H1 (cell line): Measurements from ENCODE around the gene SYK. TPM values are rescaled to one million over a fixed set of nuclear protein-coding genes. Genes with fewer than 3 reads are reported as not detected.

Source experiments
- CTCF ChIA-PET: fragments of 300-600 bp; sonication (Branson Sonifier 250); formaldehyde crosslinking; loops from one replicate; lab custom pipeline; 2021; ENCODE audit not compliant: partially characterized antibody; lab: Charles Lee
- POLR2A ChIA-PET: fragments of 300-600 bp; sonication (Branson Sonifier 250); formaldehyde crosslinking; loops from one replicate; lab custom pipeline; 2021; ENCODE audit warnings: inconsistent platforms; ENCODE audit not compliant: partially characterized antibody; lab: Charles Lee
- DNase-seq, 2 experiments: peaks; one replicate each; pipeline versions ENCODE4 v3.0.0 to v3.0.0-alpha.2; 2010 to 2022; ENCODE audit warnings: low spot score in 2 of 2, low read depth in 1 of 2, mixed read lengths in 1 of 2
- FAIRE-seq: peaks from 2 replicates; lab custom pipeline; 2011; peaks lifted over from hg19 to GRCh38; lab: Jason Lieb, UNC
- H2AFZ ChIP-seq: 2 replicates; pipeline ENCODE4 v1.8.1; 2012; ENCODE audit warnings: low read length, inconsistent platforms
- H2AK5ac ChIP-seq: 2 replicates; pipeline ENCODE4 v1.6.1; 2013; ENCODE audit warnings: low read depth, low read length
- H2BK120ac ChIP-seq: replicated peaks from 2 replicates; pipeline ENCODE3; 2013; ENCODE audit warnings: low read depth, low read length, inconsistent platforms
- H2BK12ac ChIP-seq: 2 replicates; pipeline ENCODE4 v1.6.1; 2013; ENCODE audit warnings: low read depth, low read length
- H2BK15ac ChIP-seq: 2 replicates; pipeline ENCODE4 v1.6.1; 2013; ENCODE audit warnings: low read length
- H2BK20ac ChIP-seq: 2 replicates; pipeline ENCODE4 v1.6.1; 2013; ENCODE audit warnings: low read length
- H2BK5ac ChIP-seq: 2 replicates; pipeline ENCODE4 v1.6.1; 2013; ENCODE audit warnings: low read depth, low read length
- H3K14ac ChIP-seq: 2 replicates; pipeline ENCODE4 v1.6.1; 2013; ENCODE audit warnings: inconsistent platforms; ENCODE audit not compliant: insufficient read length
- H3K18ac ChIP-seq: 2 replicates; pipeline ENCODE4 v1.6.1; 2013; ENCODE audit warnings: low read length; ENCODE audit errors: extremely low read depth
- H3K23ac ChIP-seq: 2 replicates; pipeline ENCODE4 v1.6.1; 2013; ENCODE audit warnings: inconsistent platforms; ENCODE audit not compliant: insufficient read length
- H3K23me2 ChIP-seq: 2 replicates; pipeline ENCODE4 v1.6.1; 2013; ENCODE audit warnings: low read depth, low read length
- H3K27ac ChIP-seq: 2 replicates; pipeline ENCODE4 v1.6.1; 2011; ENCODE audit warnings: low read depth, low read length, inconsistent platforms
- H3K27me3 ChIP-seq, 4 experiments: replicated peaks in 1 of 4; 1 replicate in 1 of 4; 2 replicates in 3 of 4; pipeline versions ENCODE4 v1.6.1 to v1.8.1; 2011 to 2013; ENCODE audit warnings: low read length in 3 of 4, mild to moderate bottlenecking in 3 of 4, inconsistent platforms in 2 of 4, mixed read lengths in 2 of 4, moderate library complexity in 1 of 4; ENCODE audit not compliant: control insufficient read depth in 3 of 4, insufficient read depth in 3 of 4; ENCODE audit errors: extremely low read depth in 1 of 4
- H3K36me3 ChIP-seq, 4 experiments: 2 replicates each; pipeline versions ENCODE4 v1.6.1 to v1.8.1; 2011 to 2013; ENCODE audit warnings: mild to moderate bottlenecking in 4 of 4, low read length in 3 of 4, moderate library complexity in 2 of 4, control low read depth in 1 of 4, inconsistent platforms in 1 of 4; ENCODE audit not compliant: insufficient read depth in 4 of 4, control insufficient read depth in 2 of 4
- H3K4ac ChIP-seq: replicated peaks from 2 replicates; pipeline ENCODE3; 2013; ENCODE audit warnings: low read length, low read depth, mixed read lengths, inconsistent platforms; ENCODE audit not compliant: insufficient read length
- H3K4me1 ChIP-seq, 4 experiments: replicated peaks in 1 of 4; 1 replicate in 1 of 4; 2 replicates in 3 of 4; pipeline versions ENCODE4 v1.6.1 to v1.8.1; 2011 to 2013; ENCODE audit warnings: low read length in 3 of 4, inconsistent platforms in 2 of 4, mixed read lengths in 1 of 4; ENCODE audit not compliant: insufficient read depth in 4 of 4, control insufficient read depth in 3 of 4
- H3K4me2 ChIP-seq, 2 experiments: 2 replicates each; pipeline versions ENCODE4 v1.6.1 to v1.8.1; 2011 to 2013; ENCODE audit warnings: low read depth in 2 of 2, low read length in 2 of 2, control low read depth in 1 of 2, inconsistent platforms in 1 of 2, mild to moderate bottlenecking in 1 of 2; ENCODE audit not compliant: insufficient read depth in 1 of 2
- H3K4me3 ChIP-seq, 4 experiments: fragments of 200-600, 300-600 bp in 1 of 4; sonication (generic), shearing (Covaris generic), sonication (Bioruptor Twin) in 1 of 4; 2 replicates each; pipeline versions ENCODE4 v1.5.1 to v1.8.1; 2011 to 2016; ENCODE audit warnings: low read length in 4 of 4, low read depth in 3 of 4, control low read depth in 2 of 4, inconsistent platforms in 2 of 4, mild to moderate bottlenecking in 2 of 4, mixed read lengths in 1 of 4, moderate library complexity in 1 of 4; ENCODE audit not compliant: insufficient read depth in 2 of 4; ENCODE audit errors: extremely low read depth in 1 of 4
- H3K56ac ChIP-seq: replicated peaks from 2 replicates; pipeline ENCODE3; 2013; ENCODE audit warnings: low read depth, mild to moderate bottlenecking, mixed read lengths, low read length, inconsistent platforms; ENCODE audit not compliant: insufficient read length
- H3K79me1 ChIP-seq: 2 replicates; pipeline ENCODE4 v1.6.1; 2013; ENCODE audit warnings: low read depth, low read length, control low read depth
- H3K79me2 ChIP-seq, 2 experiments: 2 replicates each; pipeline versions ENCODE4 v1.6.1 to v1.8.1; 2012 to 2013; ENCODE audit warnings: low read length in 2 of 2, mild to moderate bottlenecking in 2 of 2, inconsistent platforms in 1 of 2; ENCODE audit not compliant: insufficient read depth in 2 of 2, control insufficient read depth in 1 of 2
- H3K9ac ChIP-seq, 4 experiments: replicated peaks in 1 of 4; 1 replicate in 1 of 4; 2 replicates in 3 of 4; pipeline versions ENCODE4 v1.6.1 to v1.8.1; 2011 to 2013; ENCODE audit warnings: low read depth in 3 of 4, low read length in 3 of 4, control low read depth in 2 of 4, mild to moderate bottlenecking in 2 of 4, moderate library complexity in 2 of 4, inconsistent platforms in 1 of 4; ENCODE audit errors: extremely low read depth in 1 of 4
- H3K9me3 ChIP-seq, 2 experiments: 2 replicates each; pipeline versions ENCODE4 v1.6.1 to v1.8.1; 2012 to 2013; ENCODE audit warnings: mild to moderate bottlenecking in 2 of 2, moderate library complexity in 2 of 2, control low read depth in 1 of 2, inconsistent platforms in 1 of 2, low read depth in 1 of 2, low read length in 1 of 2, mixed read lengths in 1 of 2; ENCODE audit not compliant: insufficient read depth in 2 of 2
- H4K20me1 ChIP-seq, 2 experiments: replicated peaks in 1 of 2; 2 replicates each; pipeline versions ENCODE3 to v1.8.1; 2011 to 2013; ENCODE audit warnings: inconsistent platforms in 2 of 2, low read length in 2 of 2, mild to moderate bottlenecking in 1 of 2; ENCODE audit not compliant: insufficient read depth in 2 of 2, control insufficient read depth in 1 of 2
- H4K5ac ChIP-seq: 2 replicates; pipeline ENCODE4 v1.6.1; 2013; ENCODE audit warnings: low read length, low read depth, mixed read lengths, inconsistent platforms; ENCODE audit not compliant: insufficient read length
- H4K8ac ChIP-seq: 2 replicates; pipeline ENCODE4 v1.8.0; 2013; ENCODE audit warnings: mild to moderate bottlenecking, moderate library complexity, low read length, inconsistent platforms; ENCODE audit not compliant: insufficient read depth; ENCODE audit errors: extremely low read depth
- H4K91ac ChIP-seq: replicated peaks from 2 replicates; pipeline ENCODE3; 2013; ENCODE audit warnings: low read length, mixed read lengths, inconsistent platforms; ENCODE audit not compliant: insufficient read length
- BCL11A ChIP-seq, 2 experiments: IDR thresholded peaks; one replicate each; pipeline ENCODE4 v1.6.1; 2011; ENCODE audit warnings: low read depth in 2 of 2, low read length in 2 of 2, mild to moderate bottlenecking in 2 of 2
- CHD2 ChIP-seq: IDR thresholded peaks from 2 replicates; pipeline ENCODE4 v1.6.1; 2012; ENCODE audit warnings: low read length, improper control_type of control experiment
- CREB1 ChIP-seq: IDR thresholded peaks from 2 replicates; pipeline ENCODE4 v1.6.1; 2012; ENCODE audit warnings: inconsistent platforms
- EZH2 ChIP-seq: fragments of 200-600 bp; sonication (generic); IDR thresholded peaks from 2 replicates; pipeline ENCODE4 v1.7.1; 2012; ENCODE audit warnings: low read depth, mild to moderate bottlenecking, moderate library complexity, low read length, inconsistent platforms; ENCODE audit not compliant: severe bottlenecking
- HDAC2 ChIP-seq, 2 experiments: fragments of 300-600 bp in 1 of 2; sonication (generic) in 1 of 2; IDR thresholded peaks; 2 replicates each; pipeline ENCODE4 v1.6.1; 2011 to 2012; ENCODE audit warnings: low read depth in 2 of 2, low read length in 2 of 2, mild to moderate bottlenecking in 2 of 2, moderate library complexity in 2 of 2, borderline replicate concordance in 1 of 2, inconsistent platforms in 1 of 2
- KDM1A ChIP-seq: fragments of 200-600, 300-600 bp; sonication (generic); IDR thresholded peaks from 2 replicates; pipeline ENCODE4 v1.7.1; 2016; ENCODE audit warnings: mild to moderate bottlenecking, low read length, borderline replicate concordance
- SRF ChIP-seq: IDR thresholded peaks from 2 replicates; pipeline ENCODE4 v1.6.1; 2011; ENCODE audit warnings: mild to moderate bottlenecking, low read depth, low read length, moderate library complexity
- TAF7 ChIP-seq: optimal IDR thresholded peaks from 2 replicates; pipeline ENCODE3; 2011; ENCODE audit warnings: low read depth, mild to moderate bottlenecking, inconsistent platforms, low read length, moderate library complexity, borderline replicate concordance
- YY1 ChIP-seq: IDR thresholded peaks from 2 replicates; pipeline ENCODE4 v1.6.1; 2011; ENCODE audit warnings: low read depth, mild to moderate bottlenecking, low read length
- WGBS, 2 experiments: shearing (Covaris generic) in 1 of 2; methylation state at CpG; one replicate each; pipeline versions ENCODE4 v1.1.6 to v1.1.7; 2013 to 2015; ENCODE audit warnings: low lambda C conversion rate in 2 of 2, mixed read lengths in 2 of 2, inconsistent platforms in 1 of 2, low coverage in 1 of 2, missing lambda C conversion rate in 1 of 2; ENCODE audit not compliant: insufficient replicate concordance in 2 of 2, insufficient coverage in 1 of 2, insufficient read length in 1 of 2; ENCODE audit errors: extremely low coverage in 1 of 2, missing lambda C conversion rate in 1 of 2; 5-methylcytosine and 5-hydroxymethylcytosine counted together
- polyA plus RNA-seq, 7 experiments: library from polyadenylated mRNA; depleted of rRNA in 3 of 7; stranded (reverse) in 5 of 7; unstranded in 2 of 7; fragments of >200 nt in 5 of 7; fragments of 200-250 nt in 2 of 7; gene quantifications; 1 replicate in 5 of 7; 2 replicates in 1 of 7; 4 replicates in 1 of 7; pipeline versions ENCODE4 v1.2.1 to v1.2.3, GENCODE V29; 2011 to 2013; ENCODE audit warnings: missing spikeins in 2 of 7, mixed read lengths in 2 of 7
- total RNA-seq: library from RNA; stranded (reverse); fragmentation: NEBNext Ultra II Directional; extraction: Animal tissue kit (Norgen Biotek cat#: 25700); gene quantifications from 2 replicates; pipeline ENCODE4 v1.2.1, GENCODE V29; 2021
- TF ChIP-seq, protein P1 (sequence below), 3 experiments: IDR thresholded peaks; 1 replicate in 2 of 3; 2 replicates in 1 of 3; pipeline versions ENCODE4 v1.5.1 to v1.6.1; 2011; ENCODE audit warnings: low read length in 3 of 3, mild to moderate bottlenecking in 3 of 3, inconsistent platforms in 2 of 3, low read depth in 1 of 3, moderate library complexity in 1 of 3; ENCODE audit not compliant: insufficient read depth in 1 of 3; ENCODE audit errors: control extremely low read depth in 1 of 3

The SYK gene
- total and polyA plus RNA-seq, 2 of the 8 experiments (the other 6 are each of a cell fraction or from before 2014, with no cell fraction given), result 1.5 to 4.4 TPM

DNA sequence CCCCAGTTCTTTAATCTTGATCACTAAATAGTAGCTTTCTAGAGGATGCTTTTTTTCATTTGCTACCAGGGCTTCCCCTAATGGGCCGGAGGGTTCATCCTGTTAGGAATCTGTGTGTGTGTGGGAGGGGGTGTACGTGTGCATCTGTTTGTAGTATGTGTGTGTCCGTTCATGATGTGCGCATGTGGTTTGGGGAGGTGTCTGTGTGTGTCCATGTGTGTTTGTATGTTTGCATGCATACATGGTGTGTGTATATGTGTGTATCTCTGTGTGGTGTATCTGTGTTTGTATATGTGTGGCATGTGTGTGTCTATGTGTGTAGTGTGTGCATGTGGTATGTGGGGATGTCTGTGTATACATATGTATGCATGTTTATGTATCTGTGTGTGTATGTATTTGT is 106.2 kb downstream of the SYK start:
- 94% methylated on average over 4 of the region's 4 CpGs; no CpG with 5 or more reads in 1 of the 2 experiments for WGBS, 2 experiments
- Histone ChIP-seq H3K79me1 (no peaks in the 10 kb centered on the region), H3K14ac (no peak overlapping the region), H3K27me3 (no peaks in the 10 kb centered on the region), H4K5ac (no peak overlapping the region), H2BK5ac (no peak overlapping the region), H3K4me2 (no peak overlapping the region), H2BK20ac (no peak overlapping the region), H3K18ac (no peak overlapping the region), H3K9ac (no peak overlapping the region), H2BK15ac (no peak overlapping the region; the same call in 1 of the 2 replicates), H3K36me3 (no peaks in the 10 kb centered on the region; a peak in 1 of 8 replicates), H4K20me1 (no peaks in the 10 kb centered on the region), H4K91ac (no peak overlapping the region), H4K8ac (no peak overlapping the region), H3K4me1 (no peaks in the 10 kb centered on the region), H3K23me2 (no peaks in the 10 kb centered on the region; the same call in 1 of the 2 replicates), H2AFZ (no peak overlapping the region), H3K23ac (no peak overlapping the region), H3K56ac (no peak overlapping the region), H3K4ac (no peak overlapping the region), H3K79me2 (no peaks in the 10 kb centered on the region), H3K9me3 (peaks cover 0 to 3% of the 10 kb centered on the region in 2 experiments; a peak in 1 of 4 replicates), H2BK120ac (no peak overlapping the region), H3K4me3 (no peak overlapping the region), H3K27ac (no peak overlapping the region), H2BK12ac (no peak overlapping the region), H2AK5ac (no peak overlapping the region)
- POLR2A ChIA-PET, result no interaction called here
- FAIRE-seq (no peak), DNase-seq (no peak)
- CTCF ChIA-PET, result interaction anchor here (1.7 kb wide), 1 partner anchor 97 kb away, joined by 4 read pairs; no protein-coding TSS in a partner anchor
- TF ChIP-seq HDAC2 (IDR thresholded peaks at IDR 0.05; ENCODE audit: borderline replicate concordance in 1 of 2, low read depth in 2 of 2, low read length in 2 of 2) (no peak), CREB1 (no peak), EZH2 (no peak), YY1 (no peak), TAF7 (no peak), CHD2 (no peak), BCL11A (IDR thresholded peaks at IDR 0.05; ENCODE audit: low read depth in 2 of 2, low read length in 2 of 2) (no peak), SRF (no peak), KDM1A (no peak)
- TF ChIP-seq, protein P1, sequence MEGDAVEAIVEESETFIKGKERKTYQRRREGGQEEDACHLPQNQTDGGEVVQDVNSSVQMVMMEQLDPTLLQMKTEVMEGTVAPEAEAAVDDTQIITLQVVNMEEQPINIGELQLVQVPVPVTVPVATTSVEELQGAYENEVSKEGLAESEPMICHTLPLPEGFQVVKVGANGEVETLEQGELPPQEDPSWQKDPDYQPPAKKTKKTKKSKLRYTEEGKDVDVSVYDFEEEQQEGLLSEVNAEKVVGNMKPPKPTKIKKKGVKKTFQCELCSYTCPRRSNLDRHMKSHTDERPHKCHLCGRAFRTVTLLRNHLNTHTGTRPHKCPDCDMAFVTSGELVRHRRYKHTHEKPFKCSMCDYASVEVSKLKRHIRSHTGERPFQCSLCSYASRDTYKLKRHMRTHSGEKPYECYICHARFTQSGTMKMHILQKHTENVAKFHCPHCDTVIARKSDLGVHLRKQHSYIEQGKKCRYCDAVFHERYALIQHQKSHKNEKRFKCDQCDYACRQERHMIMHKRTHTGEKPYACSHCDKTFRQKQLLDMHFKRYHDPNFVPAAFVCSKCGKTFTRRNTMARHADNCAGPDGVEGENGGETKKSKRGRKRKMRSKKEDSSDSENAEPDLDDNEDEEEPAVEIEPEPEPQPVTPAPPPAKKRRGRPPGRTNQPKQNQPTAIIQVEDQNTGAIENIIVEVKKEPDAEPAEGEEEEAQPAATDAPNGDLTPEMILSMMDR (IDR thresholded peaks at IDR 0.05; ENCODE audit: control extremely low read depth in 1 of 3, insufficient read depth in 1 of 3, low read depth in 1 of 3, low read length in 3 of 3), result no peak
